HG02938 (cell line): ENCODE measurements around the gene CCNA2.

ENCODE experiments used
- ATAC-seq: cut with Tn5 transposase; IDR thresholded peaks from one replicate; pipeline ENCODE4 v1.9.1; 2021; ENCODE audit warnings: mild to moderate bottlenecking, moderate library complexity; ENCODE audit not compliant: unreplicated experiment

The CCNA2 gene

GRCh38 chr4:121823505-121824170 is at the start of gene CCNA2:
Gene CCNA2, minus strand, starts transcription at chr4:121823883. Its CDS starts 255 bp downstream, at chr4:121823628.
- peak; percentile 93 for ATAC-seq

- ATAC-seq = peak; percentile 98
Measured at GRCh38 chr4:121869841-121870822, 46.4 kb upstream of the CCNA2 start, which contains the start of gene BBS7. Gene BBS7, minus strand, starts transcription at chr4:121870474. Its CDS starts 161 bp downstream, at chr4:121870313.

- ATAC-seq = no peak
Measured at GRCh38 chr4:121863799-121864198, 40.1 kb upstream of the CCNA2 start.

GRCh38 chr4:121861426-121861825 is 37.7 kb upstream of the CCNA2 start:
- ATAC-seq = no peak

- no peak for ATAC-seq
Measured at GRCh38 chr4:121860121-121860520, 36.4 kb upstream of the CCNA2 start.

GRCh38 chr4:121851354-121851753 is 27.7 kb upstream of the CCNA2 start:
- no peak for ATAC-seq

GRCh38 chr4:121846662-121847061 is 23.0 kb upstream of the CCNA2 start:
- no peak for ATAC-seq

GRCh38 chr4:121842862-121843261 is 19.2 kb upstream of the CCNA2 start:
- ATAC-seq = no peak

GRCh38 chr4:121838136-121838535 is 14.5 kb upstream of the CCNA2 start:
- ATAC-seq = no peak

- no peak for ATAC-seq
Measured at GRCh38 chr4:121829511-121829910, 5.8 kb upstream of the CCNA2 start.

GRCh38 chr4:121827853-121828252 is 4.2 kb upstream of the CCNA2 start:
- ATAC-seq = no peak

- ATAC-seq = no peak
Measured at GRCh38 chr4:121824950-121825349, 1.3 kb upstream of the CCNA2 start.

- no peak for ATAC-seq
Measured at GRCh38 chr4:121824171-121824527, 466 bp upstream of the CCNA2 start.

GRCh38 chr4:121822796-121823504 is 733 bp downstream of the CCNA2 start:
- ATAC-seq = peak; percentile 42

GRCh38 chr4:121822047-121822446 is 1.6 kb downstream of the CCNA2 start:
- no peak for ATAC-seq

GRCh38 chr4:121819216-121819965 is 4.3 kb downstream of the CCNA2 start:
- no peak for ATAC-seq

- no peak for ATAC-seq
Measured at GRCh38 chr4:121818215-121818614, 5.5 kb downstream of the CCNA2 start.

- no peak for ATAC-seq
Measured at GRCh38 chr4:121817701-121818100, 6.0 kb downstream of the CCNA2 start.

GRCh38 chr4:121817006-121817405 is 6.7 kb downstream of the CCNA2 start:
- ATAC-seq = no peak

GRCh38 chr4:121814756-121815155 is 8.9 kb downstream of the CCNA2 start:
- no peak for ATAC-seq

GRCh38 chr4:121811122-121811521 is 12.6 kb downstream of the CCNA2 start:
- ATAC-seq = no peak
